ENCODE data around the gene APBA3. TPM values are rescaled to one million over a fixed set of nuclear protein-coding genes. Genes with fewer than 3 reads are reported as not detected.

APBA3 gene
- total RNA-seq, 4 donors from 2014 or later, result 12.9 to 26.5 (median 22.7) TPM

GRCh38 chr19:3770136-3770999 lies 8.9 kb upstream of the APBA3 start:
- WGBS, 2 donors, result 57 to 76% methylated on average over 4 to 8 of the region's 53 CpGs
- no peak overlapping the region for H3K27ac ChIP-seq
- intact Hi-C loops (cut with DNase I), result no loop called here
- H3K36me3 ChIP-seq, result peaks cover 0 to 47% (median 3%) of the 10 kb centered on the region in 3 donors
- no peak for TF ChIP-seq POLR2A (IDR thresholded peaks at IDR 0.05)
- TF ChIP-seq, protein P1, sequence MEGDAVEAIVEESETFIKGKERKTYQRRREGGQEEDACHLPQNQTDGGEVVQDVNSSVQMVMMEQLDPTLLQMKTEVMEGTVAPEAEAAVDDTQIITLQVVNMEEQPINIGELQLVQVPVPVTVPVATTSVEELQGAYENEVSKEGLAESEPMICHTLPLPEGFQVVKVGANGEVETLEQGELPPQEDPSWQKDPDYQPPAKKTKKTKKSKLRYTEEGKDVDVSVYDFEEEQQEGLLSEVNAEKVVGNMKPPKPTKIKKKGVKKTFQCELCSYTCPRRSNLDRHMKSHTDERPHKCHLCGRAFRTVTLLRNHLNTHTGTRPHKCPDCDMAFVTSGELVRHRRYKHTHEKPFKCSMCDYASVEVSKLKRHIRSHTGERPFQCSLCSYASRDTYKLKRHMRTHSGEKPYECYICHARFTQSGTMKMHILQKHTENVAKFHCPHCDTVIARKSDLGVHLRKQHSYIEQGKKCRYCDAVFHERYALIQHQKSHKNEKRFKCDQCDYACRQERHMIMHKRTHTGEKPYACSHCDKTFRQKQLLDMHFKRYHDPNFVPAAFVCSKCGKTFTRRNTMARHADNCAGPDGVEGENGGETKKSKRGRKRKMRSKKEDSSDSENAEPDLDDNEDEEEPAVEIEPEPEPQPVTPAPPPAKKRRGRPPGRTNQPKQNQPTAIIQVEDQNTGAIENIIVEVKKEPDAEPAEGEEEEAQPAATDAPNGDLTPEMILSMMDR (IDR thresholded peaks at IDR 0.05), result no peak
- H3K27me3 ChIP-seq, result peaks cover 0 to 10% (median 0%) of the 10 kb centered on the region in 4 donors
- no peak for DNase-seq
- H3K9me3 ChIP-seq, result no peaks in the 10 kb centered on the region
- H3K4me1 ChIP-seq, result peaks cover 0 to 5% (median 0%) of the 10 kb centered on the region in 3 donors
- no peak overlapping the region for H3K4me3 ChIP-seq

GRCh38 chr19:3769494-3769893 lies 8.0 kb upstream of the APBA3 start:
- WGBS, 2 donors, result no CpG with 5 or more reads among the region's 17 CpGs
- no peaks in the 10 kb centered on the region for H3K9me3 ChIP-seq

DNA sequence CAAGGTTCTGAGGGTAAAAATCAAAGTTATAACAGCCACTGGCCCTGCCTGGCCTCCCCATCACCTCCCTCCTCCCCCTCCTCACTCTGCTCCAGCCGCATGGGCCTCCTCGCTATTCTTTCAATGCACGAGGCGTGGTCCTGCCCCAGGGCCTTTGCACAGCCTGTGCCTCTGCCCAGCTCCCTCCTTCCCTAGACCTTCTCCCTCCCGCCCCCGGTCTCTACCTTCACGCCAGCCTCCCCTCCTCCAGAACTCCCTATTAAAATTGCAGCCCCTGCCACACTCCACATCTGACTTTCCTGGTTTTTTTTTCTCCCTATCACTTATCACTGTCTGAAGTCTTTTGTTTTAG lies 7.2 kb upstream of the APBA3 start:
- Histone ChIP-seq H3K36me3 (peaks cover 0 to 52% (median 3%) of the 10 kb centered on the region in 3 donors), H3K27ac (no peak overlapping the region), H3K4me3 (no peak overlapping the region), H3K27me3 (peaks cover 0 to 10% (median 0%) of the 10 kb centered on the region in 4 donors), H3K4me1 (peaks cover 0 to 10% (median 2%) of the 10 kb centered on the region in 3 donors), H3K9me3 (no peaks in the 10 kb centered on the region)
- intact Hi-C loops (cut with DNase I), result no loop called here
- TF ChIP-seq, protein P1 (IDR thresholded peaks at IDR 0.05), result no peak
- TF ChIP-seq POLR2A (IDR thresholded peaks at IDR 0.05), result no peak
- 76 to 82% methylated on average over 7 of the region's 7 CpGs for WGBS, 2 donors
- DNase-seq, result no peak

More at GRCh38 chr19:3769494-3769893, 8.0 kb upstream of the APBA3 start:
- no peak for DNase-seq
- peaks cover 0 to 5% (median 0%) of the 10 kb centered on the region in 3 donors for H3K4me1 ChIP-seq
- intact Hi-C loops (cut with DNase I), result no loop called here
- peaks cover 0 to 10% (median 0%) of the 10 kb centered on the region in 4 donors for H3K27me3 ChIP-seq
- no peak overlapping the region for H3K27ac ChIP-seq
- H3K4me3 ChIP-seq, result no peak overlapping the region
- peaks cover 0 to 52% (median 3%) of the 10 kb centered on the region in 3 donors for H3K36me3 ChIP-seq
- TF ChIP-seq POLR2A (IDR thresholded peaks at IDR 0.05), result no peak
- TF ChIP-seq, protein P1 (IDR thresholded peaks at IDR 0.05), result no peak

DNA sequence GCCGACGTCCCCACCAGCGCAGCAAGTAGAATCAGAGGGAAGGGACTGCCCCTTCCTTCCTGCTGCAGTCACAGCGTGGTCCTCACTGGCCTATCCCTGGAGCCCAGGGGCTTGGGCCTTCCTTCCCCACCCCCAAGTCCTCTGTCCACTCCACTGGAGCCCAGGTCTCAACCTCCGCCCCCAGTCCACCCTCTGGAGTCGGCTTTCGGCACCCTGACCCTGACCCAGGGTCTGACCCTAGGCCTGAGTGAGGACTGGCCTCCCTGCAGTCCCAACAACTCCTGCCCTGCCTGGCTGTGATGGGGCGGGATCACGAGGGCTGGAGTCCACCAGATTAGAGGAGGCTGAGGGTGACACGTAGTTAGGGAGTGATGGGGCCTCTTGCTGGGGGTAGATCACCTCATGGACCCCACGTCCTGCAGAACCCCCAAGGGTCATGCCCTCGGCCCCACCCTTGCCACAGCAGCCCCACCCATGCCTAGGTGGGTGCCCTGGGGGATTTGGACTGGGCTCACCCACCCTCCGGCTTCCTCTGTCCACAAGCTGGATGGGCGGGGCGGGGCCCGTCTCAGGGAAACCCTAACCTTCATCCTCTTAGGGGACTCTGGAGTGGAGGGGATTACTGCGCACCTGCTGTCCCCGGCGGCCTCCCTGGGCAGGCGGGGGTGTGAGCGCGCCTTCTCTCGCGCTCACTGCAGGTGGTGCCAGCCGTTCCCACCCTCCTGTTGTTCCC lies 6.7 kb upstream of the APBA3 start:
- Histone ChIP-seq H3K27ac (no peak overlapping the region), H3K36me3 (peaks cover 0 to 52% (median 3%) of the 10 kb centered on the region in 3 donors), H3K9me3 (no peaks in the 10 kb centered on the region), H3K4me1 (peaks cover 0 to 16% (median 7%) of the 10 kb centered on the region in 3 donors), H3K27me3 (peaks cover 0 to 10% (median 0%) of the 10 kb centered on the region in 4 donors), H3K4me3 (no peak overlapping the region)
- TF ChIP-seq, protein P1 (IDR thresholded peaks at IDR 0.05), result no peak
- TF ChIP-seq POLR2A (IDR thresholded peaks at IDR 0.05), result no peak
- DNase-seq, result no peak
- WGBS, 2 donors, result 78 to 95% methylated on average over 3 to 10 of the region's 25 CpGs
- intact Hi-C loops (cut with DNase I), result no loop called here

DNA sequence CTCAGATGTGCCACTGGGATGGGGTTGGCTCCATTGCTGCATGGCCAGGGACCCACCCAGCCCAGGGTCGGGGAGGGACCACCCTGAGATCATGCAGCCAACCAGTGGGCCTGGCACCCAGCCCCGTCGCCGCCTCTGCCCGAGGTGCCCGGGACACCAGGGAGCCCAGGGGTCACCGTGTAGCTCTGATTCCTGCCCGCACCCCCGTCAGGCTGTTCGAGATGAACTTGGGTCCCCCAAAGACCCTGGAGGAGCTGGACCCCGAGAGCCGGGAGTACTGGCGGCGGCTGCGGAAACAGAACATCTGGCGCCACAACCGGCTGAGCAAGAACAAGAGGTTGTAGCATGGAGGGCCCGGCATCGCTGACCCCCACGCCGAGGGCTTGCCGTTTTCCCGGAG lies 5.6 kb upstream of the APBA3 start:
- TF ChIP-seq, protein P1 (IDR thresholded peaks at IDR 0.05), result no peak
- TF ChIP-seq POLR2A (IDR thresholded peaks at IDR 0.05), result no peak
- peaks cover 0 to 52% (median 3%) of the 10 kb centered on the region in 3 donors for H3K36me3 ChIP-seq

More for the DNA sequence above, 5.6 kb upstream of the APBA3 start:
- WGBS, 2 donors, result 96 to 100% methylated on average over 2 to 6 of the region's 23 CpGs
- Histone ChIP-seq H3K9me3 (no peaks in the 10 kb centered on the region), H3K4me3 (no peak overlapping the region), H3K4me1 (peaks cover 0 to 16% (median 8%) of the 10 kb centered on the region in 3 donors), H3K27me3 (peaks cover 0 to 9% (median 0%) of the 10 kb centered on the region in 4 donors), H3K27ac (no peak overlapping the region)
- intact Hi-C loops (cut with DNase I), result no loop called here
- DNase-seq, result no peak
